ENCODE results near the gene NUP93.
"Not testable (repeated sequence)": the region's sequence is repeated elsewhere in the genome, so short reads cannot be mapped to it uniquely, and the experiment has no call there.

Gene NUP93

DNA sequence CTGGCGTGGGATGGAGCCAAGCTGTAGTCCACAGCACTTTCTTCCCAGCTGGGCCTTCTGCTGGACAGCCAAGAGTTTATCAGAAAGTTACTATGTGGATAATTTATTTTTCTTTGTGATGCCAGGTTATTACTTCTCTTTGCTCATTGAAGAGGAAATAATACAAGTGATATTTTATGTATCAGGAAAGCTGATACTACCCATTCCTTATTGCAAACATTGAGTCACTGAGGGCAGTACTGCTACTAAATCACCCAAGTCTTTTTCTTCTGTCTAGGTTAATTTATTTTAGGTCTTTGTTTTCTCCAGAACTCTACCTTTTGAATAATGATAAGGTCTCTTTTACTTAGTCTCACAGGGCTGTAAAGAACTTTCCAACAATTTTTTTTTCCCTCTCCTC is 8.3 kb downstream of the NUP93 start:
- CTCF ChIA-PET, result no interaction called here
- peak overlapping the region; percentile 27; the same call in 1 of the 2 replicates for H3K27ac ChIP-seq
- POLR2A ChIA-PET (ENCODE audit: low non-redundant PET), result no interaction called here

DNA sequence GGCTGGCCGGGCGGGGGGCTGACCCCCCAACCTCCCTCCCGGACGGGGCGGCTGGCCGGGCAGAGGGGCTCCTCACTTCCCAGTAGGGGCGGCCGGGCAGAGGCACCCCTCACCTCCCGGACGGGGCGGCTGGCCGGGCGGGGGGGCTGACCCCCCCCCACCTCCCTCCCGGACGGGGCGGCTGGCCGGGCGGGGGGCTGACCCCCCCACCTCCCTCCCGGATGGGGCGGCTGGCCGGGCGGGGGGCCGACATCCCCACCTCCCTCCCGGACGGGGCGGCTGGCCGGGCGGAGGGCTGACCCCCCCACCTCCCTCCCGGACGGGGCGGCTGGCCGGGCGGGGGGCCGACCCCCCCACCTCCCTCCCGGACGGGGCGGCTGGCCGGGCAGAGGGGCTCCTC is 9.4 kb downstream of the NUP93 start:
- POLR2A ChIA-PET (ENCODE audit: low non-redundant PET); H3K27ac ChIP-seq; DNase-seq (ENCODE audit: low spot score); CTCF ChIA-PET: not testable (repeated sequence)

More for the DNA sequence above, 8.3 kb downstream of the NUP93 start:
- TF ChIP-seq, protein P1, sequence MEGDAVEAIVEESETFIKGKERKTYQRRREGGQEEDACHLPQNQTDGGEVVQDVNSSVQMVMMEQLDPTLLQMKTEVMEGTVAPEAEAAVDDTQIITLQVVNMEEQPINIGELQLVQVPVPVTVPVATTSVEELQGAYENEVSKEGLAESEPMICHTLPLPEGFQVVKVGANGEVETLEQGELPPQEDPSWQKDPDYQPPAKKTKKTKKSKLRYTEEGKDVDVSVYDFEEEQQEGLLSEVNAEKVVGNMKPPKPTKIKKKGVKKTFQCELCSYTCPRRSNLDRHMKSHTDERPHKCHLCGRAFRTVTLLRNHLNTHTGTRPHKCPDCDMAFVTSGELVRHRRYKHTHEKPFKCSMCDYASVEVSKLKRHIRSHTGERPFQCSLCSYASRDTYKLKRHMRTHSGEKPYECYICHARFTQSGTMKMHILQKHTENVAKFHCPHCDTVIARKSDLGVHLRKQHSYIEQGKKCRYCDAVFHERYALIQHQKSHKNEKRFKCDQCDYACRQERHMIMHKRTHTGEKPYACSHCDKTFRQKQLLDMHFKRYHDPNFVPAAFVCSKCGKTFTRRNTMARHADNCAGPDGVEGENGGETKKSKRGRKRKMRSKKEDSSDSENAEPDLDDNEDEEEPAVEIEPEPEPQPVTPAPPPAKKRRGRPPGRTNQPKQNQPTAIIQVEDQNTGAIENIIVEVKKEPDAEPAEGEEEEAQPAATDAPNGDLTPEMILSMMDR (conservative IDR thresholded peaks at IDR 0.05; ENCODE audit: low read depth), result no peak
- DNase-seq (ENCODE audit: low spot score), result no peak

DNA sequence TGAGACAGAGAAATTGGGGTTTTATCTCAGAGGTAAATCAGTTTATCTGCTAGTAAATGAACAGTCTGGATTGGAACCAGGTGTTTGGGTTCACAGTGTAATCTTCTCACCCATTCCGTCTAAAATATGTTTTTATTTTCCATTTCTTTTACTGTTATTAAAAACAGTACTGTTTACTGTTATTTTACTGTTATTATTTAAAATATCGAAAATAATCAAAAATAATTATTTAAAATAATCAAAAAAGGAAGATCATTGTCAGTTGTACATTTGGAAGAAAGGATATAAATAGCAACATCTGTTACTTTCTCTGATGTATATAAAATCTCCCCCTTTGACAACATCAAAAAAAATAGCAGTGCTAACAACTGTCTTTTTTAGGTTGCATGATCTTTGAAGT is 11.5 kb downstream of the NUP93 start:
- CTCF ChIA-PET, result interaction anchor here (0.6 kb wide), 1 partner anchor 273 kb away, joined by 3 read pairs; no protein-coding TSS in a partner anchor
- POLR2A ChIA-PET (ENCODE audit: low non-redundant PET), result no interaction called here
- H3K27ac ChIP-seq, result no peak overlapping the region
- DNase-seq (ENCODE audit: low spot score), result no peak
- TF ChIP-seq, protein P1 (conservative IDR thresholded peaks at IDR 0.05; ENCODE audit: low read depth), result no peak

DNA sequence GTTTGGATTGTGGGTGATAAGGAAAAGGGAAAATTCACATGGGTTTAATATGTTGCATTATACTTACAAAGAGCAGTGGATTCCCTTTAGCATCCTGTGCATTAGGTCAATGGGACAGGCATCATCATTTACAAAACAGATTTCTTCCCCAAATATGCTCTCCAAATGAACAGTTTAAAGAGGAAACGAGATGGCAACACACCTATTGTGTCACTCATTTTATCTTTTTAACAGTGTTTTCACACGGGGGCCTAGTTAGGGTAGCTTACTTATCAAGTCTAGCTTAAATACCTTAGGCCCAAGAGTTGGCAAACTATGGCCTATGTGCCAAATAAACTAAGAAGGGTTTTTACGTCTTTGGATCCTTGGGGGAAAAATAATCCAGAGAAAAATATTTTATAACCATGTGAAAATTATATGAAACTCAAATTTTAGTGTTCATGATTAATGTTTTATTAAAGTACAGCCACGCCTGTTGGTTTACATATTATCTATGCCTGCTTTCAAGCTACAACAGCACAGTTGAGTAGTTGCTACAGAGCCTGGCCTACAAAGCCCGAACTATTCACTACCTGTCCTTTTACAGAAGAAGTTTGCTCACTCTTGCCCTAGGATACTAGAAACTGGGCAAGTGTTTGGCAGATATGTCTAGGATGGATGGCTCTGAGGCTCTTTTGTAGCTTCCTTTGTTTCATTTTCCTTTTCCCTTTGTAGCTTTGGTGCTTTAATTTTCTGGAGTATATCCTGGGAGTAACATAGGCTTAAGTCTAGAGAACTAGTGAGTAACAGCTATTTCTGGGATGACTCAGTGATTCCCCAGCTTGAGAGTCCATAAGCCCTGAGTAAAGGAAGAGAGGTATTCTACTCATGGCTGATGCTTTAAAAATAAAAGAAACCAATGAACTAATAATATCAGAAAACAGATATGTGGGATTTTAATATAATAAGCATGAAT is 12.4 kb downstream of the NUP93 start:
- H3K27ac ChIP-seq, result no peak overlapping the region
- peak; percentile 68 for DNase-seq (ENCODE audit: low spot score)
- ChIA-PET CTCF (interaction anchor here (0.6 kb wide), 1 partner anchor 326 kb away, joined by 3 read pairs; no protein-coding TSS in a partner anchor), POLR2A (ENCODE audit: low non-redundant PET) (no interaction called here)
- TF ChIP-seq, protein P1 (conservative IDR thresholded peaks at IDR 0.05; ENCODE audit: low read depth), result no peak

DNA sequence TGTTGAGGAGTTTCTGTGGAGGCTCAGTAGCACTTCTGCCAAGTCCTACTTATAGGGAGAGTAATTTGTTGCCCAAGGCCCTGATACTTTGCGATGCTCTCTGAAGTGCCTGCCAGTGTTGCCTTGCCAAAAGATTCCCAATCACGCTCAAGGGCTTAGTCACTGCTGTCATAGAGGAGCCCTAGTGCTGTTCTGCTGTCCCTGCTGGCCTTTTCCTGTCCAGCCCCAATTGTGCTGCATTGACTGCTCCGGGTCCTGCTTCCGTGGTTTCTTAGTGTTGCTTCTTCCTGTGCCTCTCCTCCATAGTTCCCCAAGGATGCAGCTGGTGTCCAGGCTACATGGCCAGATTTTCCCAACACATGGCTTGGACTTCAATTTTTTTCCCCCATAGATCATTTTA is 13.9 kb downstream of the NUP93 start:
- peak overlapping the region; percentile 38 for H3K27ac ChIP-seq
- POLR2A ChIA-PET (ENCODE audit: low non-redundant PET), result no interaction called here
- TF ChIP-seq, protein P1 (conservative IDR thresholded peaks at IDR 0.05; ENCODE audit: low read depth), result no peak
- DNase-seq (ENCODE audit: low spot score), result no peak
- CTCF ChIA-PET, result no interaction called here

DNA sequence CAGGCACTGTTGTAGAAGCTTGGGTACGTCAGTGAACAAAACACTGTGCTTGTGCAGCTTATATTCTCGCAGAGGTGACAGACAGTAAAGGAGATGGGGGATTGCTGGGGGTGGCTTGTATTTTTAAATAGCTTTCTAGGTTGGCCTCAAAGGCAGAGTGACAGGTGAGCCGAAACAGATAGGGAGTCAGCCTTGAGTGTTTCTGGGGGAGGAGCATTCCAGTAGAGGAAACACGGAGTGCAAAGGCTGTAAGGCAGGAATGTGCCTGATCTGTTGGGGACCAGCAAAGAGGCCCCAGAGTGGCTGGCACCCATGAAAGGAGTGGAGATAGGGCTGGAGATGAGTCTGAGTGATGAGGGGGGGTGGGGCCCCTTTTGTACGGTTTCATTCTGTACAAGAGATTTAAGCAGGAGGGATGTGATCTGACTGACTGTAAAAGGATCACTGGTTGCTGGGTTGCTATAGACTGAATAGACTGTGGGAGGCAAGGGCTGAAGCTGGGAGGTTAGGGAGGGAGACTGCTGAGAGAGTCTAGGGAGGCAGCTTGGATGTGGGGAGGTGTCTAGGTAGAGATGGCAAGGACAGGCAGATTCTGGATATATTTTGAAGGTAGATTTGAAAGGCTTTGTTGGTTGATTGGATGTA is 15.2 kb downstream of the NUP93 start:
- ChIA-PET CTCF (interaction anchor here (0.6 to 0.7 kb wide), 2 partner anchors 198 to 577 kb away, joined by 3 read pairs; no protein-coding TSS in a partner anchor), POLR2A (ENCODE audit: low non-redundant PET) (no interaction called here)
- DNase-seq (ENCODE audit: low spot score), result no peak
- TF ChIP-seq, protein P1 (conservative IDR thresholded peaks at IDR 0.05; ENCODE audit: low read depth), result no peak
- no peak overlapping the region for H3K27ac ChIP-seq

Data from RWPE1 (cell line).